Measurements from ENCODE around the gene CHN2.

DNA sequence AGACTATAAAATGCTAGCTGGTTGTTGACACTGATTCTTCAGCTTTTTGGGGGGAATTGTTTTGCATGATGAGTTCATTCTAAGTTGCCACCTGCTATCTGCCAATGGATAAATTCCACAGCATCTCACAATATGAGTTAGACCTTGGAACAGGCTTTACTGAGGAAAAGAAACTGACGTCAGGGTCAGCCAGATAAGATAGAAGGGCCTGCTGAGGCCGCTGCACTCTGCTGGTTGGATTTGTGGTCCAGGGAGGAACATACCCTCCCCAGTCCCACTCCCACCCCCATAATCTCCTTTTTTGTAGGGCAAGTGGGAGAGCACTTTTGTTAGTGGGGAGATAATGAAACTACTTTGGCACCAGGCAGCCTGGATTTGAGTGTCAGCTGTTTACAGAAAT, 258.4 kb downstream of the CHN2 start:
- TF ChIP-seq POLR2AphosphoS5 (IDR thresholded peaks at IDR 0.05; ENCODE audit: low read depth, low read length) (no peak), POLR2A (IDR thresholded peaks at IDR 0.05; ENCODE audit: low read depth, low read length) (no peak)

Measured in GM12892 (cell line).